SIG-M5 treated with dmso at 0.1 percent for 504 hours (cell line): ENCODE measurements around the gene LINC00237.

Experiments used
- DNase-seq: peaks from one replicate; lab custom pipeline; 2025; ENCODE audit not compliant: unreplicated experiment; lab: John Stamatoyannopoulos, UW

Gene LINC00237

GRCh38 chr20:21125849-21126580 lies 19.9 kb upstream of the LINC00237 start, which contains the start of gene KIZ:
KIZ (plus strand) TSS chr20:21126082; CDS start chr20:21126116, 34 bp downstream.
- DNase-seq: peak; percentile 92

DNA sequence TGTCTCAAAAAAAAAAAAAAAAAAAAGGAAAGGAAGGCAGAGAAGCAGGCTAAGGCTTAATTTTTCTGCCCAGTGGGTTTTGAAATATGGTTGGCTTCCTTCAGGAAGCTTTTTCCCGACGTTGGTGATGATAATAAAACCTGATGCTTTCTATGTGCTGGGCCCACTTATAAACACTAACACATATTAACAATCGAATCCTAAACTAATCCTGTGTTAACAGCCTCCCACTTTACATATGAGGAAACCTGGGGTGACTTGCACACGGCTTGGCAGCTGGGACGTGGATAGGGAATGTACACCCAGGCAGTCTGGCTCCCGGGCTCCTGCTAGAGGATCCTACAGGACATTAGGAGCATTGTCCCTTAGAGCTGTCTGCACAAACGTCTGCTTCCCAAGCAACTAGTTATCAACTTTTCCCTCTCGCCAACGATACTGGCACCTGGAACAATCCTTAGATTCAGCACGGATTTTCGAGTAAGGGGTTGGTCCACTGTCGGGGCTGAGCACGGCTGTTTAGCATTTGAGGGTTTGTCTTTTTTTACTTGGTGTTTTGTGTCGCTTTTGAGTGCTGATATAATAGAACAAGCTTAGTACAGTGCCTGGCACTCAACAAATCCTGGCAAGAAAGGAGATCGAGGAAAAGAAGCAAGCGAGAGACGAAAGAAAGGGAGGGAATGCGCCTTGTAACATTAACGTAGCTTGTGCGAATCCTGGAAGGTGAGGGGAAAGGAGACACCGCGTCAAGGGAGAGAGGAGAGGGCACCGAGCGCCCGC lies 19.1 kb upstream of the LINC00237 start:
- peak; percentile 60 for DNase-seq

DNA sequence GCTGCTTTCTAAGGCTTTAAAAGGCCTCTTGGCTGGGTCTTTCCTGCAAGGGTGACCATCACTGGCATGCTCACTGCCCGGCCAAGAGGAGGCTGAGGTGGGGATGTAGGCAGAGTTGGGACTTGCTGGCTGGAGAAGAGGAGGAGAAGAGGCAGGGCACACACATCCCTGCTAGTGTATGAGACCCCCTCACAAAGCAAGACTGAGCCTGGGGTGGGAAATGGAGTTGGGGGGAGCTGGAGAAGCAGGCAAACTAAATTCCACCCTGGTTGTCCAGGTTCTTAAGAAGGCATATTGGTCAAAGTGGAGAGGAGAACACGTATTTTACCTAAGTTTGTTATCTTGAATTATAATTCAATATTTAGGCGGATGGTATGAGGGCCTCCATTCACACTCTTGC lies 18.0 kb upstream of the LINC00237 start:
- no peak for DNase-seq

- no peak for DNase-seq
Measured at GRCh38 chr20:21118782-21119181, 12.6 kb upstream of the LINC00237 start.

DNA sequence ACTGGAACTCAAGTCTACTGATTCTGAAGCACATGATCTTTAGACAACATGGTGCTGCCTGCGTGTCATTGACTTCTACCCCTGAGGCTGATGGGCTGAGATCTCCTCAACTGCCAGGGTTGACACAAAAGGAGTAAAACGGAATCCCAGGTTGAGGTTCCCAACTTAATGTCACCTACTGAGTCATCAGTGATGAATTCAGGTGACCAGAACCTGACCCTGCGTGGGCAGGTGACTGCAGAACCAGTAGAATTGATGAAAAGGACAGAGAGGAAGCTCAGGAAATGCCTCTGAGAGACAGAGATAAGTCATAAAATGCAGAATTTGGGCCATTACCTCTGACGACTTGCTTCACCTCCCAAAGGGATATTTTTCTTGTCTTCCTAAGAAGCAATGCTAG lies 12.0 kb upstream of the LINC00237 start:
- no peak for DNase-seq

GRCh38 chr20:21117521-21117920 lies 11.4 kb upstream of the LINC00237 start:
- DNase-seq: no peak

DNA sequence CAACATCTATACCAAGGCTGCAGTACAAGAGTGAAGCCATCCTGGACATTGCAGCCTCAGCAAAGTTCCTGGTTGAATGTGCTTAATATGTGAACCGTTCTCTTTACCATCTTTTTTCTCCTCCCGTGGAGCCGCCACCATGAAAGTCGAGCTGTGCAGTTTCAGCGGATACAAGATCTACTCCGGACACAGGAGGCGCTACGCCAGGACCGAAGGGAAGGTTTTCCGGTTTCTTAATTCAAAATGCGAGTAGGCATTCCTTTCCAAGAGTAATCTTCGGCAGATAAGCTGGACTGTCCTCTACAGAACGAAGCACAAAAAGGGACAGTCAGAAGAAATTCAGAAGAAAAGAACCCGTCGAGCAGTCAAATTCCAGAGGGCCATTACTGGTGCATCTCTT lies 8.4 kb upstream of the LINC00237 start:
- no peak for DNase-seq

- DNase-seq: no peak
Measured at GRCh38 chr20:21113697-21114096, 7.5 kb upstream of the LINC00237 start.

GRCh38 chr20:21111416-21111815 lies 5.3 kb upstream of the LINC00237 start:
- no peak for DNase-seq

DNA sequence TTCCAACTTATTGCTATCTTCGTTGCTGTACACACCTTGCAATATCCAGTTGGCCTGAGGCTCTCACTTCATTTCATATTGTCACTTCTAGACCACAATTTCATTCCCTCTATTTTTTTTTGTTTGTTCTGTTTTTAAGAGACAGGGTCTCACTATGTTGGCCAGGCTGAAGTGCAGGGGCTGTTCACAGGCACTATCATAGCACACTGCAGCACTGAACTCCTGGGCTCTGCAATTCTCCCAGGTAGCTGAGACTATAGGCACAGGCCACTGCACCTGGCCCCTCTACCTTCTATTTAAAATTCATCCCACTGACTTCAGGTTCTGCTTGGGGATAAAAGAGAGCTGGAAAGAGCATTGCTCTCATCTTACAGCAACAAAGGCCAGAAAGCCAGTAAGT lies 4.7 kb upstream of the LINC00237 start:
- DNase-seq: no peak

- no peak for DNase-seq
Measured at GRCh38 chr20:21109144-21109543, 3.0 kb upstream of the LINC00237 start.

GRCh38 chr20:21105429-21106170 lies 558 bp downstream of the LINC00237 start:
- no peak for DNase-seq

DNA sequence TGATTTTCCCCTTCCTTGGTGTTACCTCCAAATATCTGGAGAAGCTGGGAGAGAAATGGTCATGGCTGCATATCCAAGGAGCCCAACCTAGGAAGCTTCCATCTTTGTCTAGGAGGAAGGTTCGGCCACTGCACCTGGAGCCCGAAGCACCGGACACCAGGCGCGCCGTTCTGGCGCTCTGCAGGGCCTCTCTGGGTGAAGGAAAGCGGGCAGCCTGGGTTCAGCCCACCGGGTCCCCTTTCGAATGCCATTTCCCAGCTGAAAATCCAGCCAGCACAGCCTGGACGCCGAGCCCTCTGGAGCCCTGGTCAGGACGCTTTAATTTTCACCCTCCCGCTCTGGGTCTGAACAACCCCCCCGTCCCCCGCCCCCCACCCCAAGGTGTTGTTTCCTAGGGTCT lies 1.2 kb downstream of the LINC00237 start:
- no peak for DNase-seq

DNA sequence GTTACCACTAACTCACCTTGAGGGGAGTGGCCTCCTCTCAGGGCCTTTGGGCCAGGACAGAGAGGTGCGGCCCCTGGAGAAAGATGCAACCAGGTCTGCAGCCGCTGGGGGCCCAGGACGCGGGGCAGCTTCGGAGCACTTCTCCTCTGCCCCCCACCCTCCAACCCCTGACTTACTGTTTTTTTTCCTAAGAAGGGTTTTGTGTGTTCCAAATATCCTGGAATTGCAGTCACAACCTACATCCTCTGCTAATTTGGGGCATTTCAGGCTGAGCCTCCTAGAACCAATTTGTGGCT lies 1.7 kb downstream of the LINC00237 start:
- DNase-seq: no peak

- DNase-seq: no peak
Measured at GRCh38 chr20:21103582-21104465, 2.3 kb downstream of the LINC00237 start.

- DNase-seq: no peak
Measured at GRCh38 chr20:21102603-21103311, 3.4 kb downstream of the LINC00237 start.

DNA sequence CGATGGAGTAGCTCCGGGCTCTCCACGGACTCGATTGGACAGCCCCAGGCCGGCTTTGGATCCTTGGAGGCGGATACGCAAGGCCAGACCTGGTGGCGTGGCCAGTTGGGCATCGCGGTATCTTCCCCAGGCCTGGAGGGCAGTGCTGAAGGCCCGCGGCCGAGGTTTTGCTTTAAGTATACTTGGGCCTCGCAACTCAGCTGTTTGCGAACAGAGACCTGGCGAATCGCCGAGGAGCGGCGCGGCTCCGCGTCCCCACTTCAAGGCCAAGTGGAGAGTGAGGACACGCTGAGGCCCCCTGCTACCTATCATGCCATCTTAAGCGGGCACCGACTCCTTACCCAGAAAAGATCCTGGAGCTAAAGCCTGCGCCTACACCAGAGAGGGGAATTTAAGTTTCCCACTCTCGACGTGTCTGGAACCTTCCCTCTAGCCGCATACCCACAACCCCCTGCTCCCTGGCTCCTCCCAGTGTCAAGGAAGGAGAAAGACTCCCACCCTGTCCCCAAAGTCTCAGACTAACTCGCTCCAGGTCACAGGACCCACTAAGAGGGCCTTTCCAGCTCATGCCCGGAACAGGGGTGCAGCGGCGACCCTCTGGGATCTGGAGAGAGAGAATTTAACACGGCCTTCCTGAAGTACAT lies 4.1 kb downstream of the LINC00237 start:
- no peak for DNase-seq

DNA sequence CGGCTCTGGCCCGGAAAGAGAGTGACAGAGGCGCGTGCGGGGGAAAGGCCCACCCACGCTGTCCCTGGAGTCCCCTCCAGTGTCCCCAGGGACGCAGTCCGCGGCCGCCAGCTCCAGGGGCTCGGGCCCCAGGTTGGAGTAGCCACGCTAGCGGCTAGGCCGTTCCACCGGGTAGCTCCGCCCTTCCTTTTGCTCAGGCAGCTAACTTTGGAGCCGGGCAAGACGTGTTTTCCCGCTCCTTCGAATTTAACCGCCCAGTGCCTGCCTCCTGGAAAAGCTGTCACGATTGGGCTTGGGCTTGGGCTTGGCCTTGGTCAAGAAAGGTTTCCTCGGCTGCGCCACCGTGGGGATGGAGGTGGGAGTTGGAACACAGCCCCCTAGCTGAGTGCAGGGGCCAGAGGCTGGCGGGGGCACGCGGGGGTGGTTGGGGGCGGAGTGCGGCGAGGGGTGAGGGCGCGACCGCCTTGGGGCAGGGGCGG lies 4.7 kb downstream of the LINC00237 start:
- DNase-seq: no peak

DNA sequence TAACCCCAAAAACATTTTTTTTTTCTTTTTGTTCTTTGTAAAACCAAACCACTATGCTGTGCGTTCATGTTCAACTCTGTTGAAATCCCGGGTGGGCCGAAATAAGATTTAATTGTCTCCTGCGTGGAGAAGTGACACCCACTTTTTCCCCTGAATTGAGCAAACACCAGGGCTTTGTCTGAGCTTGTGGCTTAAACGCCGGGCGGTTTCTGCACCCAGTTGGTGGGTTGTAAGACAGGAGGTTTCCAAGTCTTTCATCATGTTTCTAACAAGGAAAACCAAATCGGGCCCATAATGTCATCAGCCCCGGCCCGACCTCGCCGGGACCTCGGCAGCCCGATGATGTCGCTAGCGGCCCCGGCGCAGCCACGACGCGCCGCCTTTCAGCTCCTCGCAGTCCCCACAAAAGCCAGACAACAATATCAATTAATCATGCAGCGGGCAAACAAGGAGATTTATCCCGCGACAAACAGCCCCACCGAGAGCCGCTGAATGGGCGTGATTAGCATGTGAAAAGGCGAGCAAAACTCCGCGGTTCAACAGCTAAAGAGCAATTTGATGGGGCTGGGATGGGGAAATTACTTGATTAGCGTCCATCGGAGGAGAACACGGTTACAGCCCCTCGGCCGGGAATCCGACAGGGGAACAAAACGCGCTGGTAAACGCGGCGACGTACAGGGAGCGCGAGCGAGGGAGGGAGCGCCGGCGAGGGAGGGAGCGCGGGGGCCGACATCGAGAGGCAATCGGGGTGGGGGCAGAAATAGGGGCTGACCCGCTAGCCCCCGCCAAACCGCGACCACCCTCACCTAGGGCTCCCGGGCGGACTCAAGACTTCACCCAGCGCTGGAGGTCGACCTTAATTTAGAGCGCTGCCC lies 5.3 kb downstream of the LINC00237 start:
- peak; percentile 96 for DNase-seq
